Mesothelial cell of epicardium (in vitro differentiated cells): Measurements from ENCODE around the gene MATN4. TPM values are rescaled to one million over a fixed set of nuclear protein-coding genes. Genes with fewer than 3 reads are reported as not detected.
"Not testable (repeated sequence)": the region's sequence is repeated elsewhere in the genome, so short reads cannot be mapped to it uniquely, and the experiment has no call there.

Experiments used
- DNase-seq, 2 experiments: peaks; one replicate each; pipeline ENCODE4 v3.0.0; 2021; ENCODE audit warnings: low spot score in 2 of 2; ENCODE audit not compliant: unreplicated experiment in 2 of 2
- H3K27ac Mint-ChIP-seq: 2 replicates; pipeline ENCODE4 v1.8.0; 2021; ENCODE audit warnings: mixed read lengths
- H3K27me3 Mint-ChIP-seq: 2 replicates; pipeline ENCODE4 v1.8.0; 2021; ENCODE audit warnings: low read depth, mixed read lengths
- H3K36me3 Mint-ChIP-seq: 2 replicates; pipeline ENCODE4 v1.8.0; 2021; ENCODE audit warnings: mixed read lengths
- H3K4me1 Mint-ChIP-seq: 2 replicates; pipeline ENCODE4 v1.8.0; 2021; ENCODE audit warnings: mixed read lengths
- H3K4me3 Mint-ChIP-seq: 2 replicates; pipeline ENCODE4 v1.8.0; 2021; ENCODE audit warnings: mild to moderate bottlenecking, moderate library complexity, mixed read lengths
- H3K9me3 Mint-ChIP-seq: 2 replicates; pipeline ENCODE4 v1.8.0; 2021; ENCODE audit warnings: mixed read lengths
- CTCF ChIP-seq: fragments of 200-600 bp; sonication (generic); IDR thresholded peaks from one replicate; pipeline ENCODE4 v1.5.0; 2021; ENCODE audit warnings: antibody characterized with exemption; ENCODE audit not compliant: unreplicated experiment
- total RNA-seq: library from RNA; stranded (reverse); gene quantifications from 3 replicates; pipeline ENCODE4 v1.2.1, GENCODE V29; 2021

The MATN4 gene
- total RNA-seq, 1 donor from 2014 or later: not detected

- no peaks in the 10 kb centered on the region for H3K9me3 Mint-ChIP-seq
- no peaks in the 10 kb centered on the region for H3K36me3 Mint-ChIP-seq
- peaks cover under 1% of the 10 kb centered on the region for H3K4me1 Mint-ChIP-seq
- no peak overlapping the region for H3K4me3 Mint-ChIP-seq
- H3K27me3 Mint-ChIP-seq: no peaks in the 10 kb centered on the region
- DNase-seq: no peak
- TF ChIP-seq CTCF: no peak
- H3K27ac Mint-ChIP-seq: no peak overlapping the region
Observed at GRCh38 chr20:45352729-45353128, 44.6 kb upstream of the MATN4 start.

GRCh38 chr20:45350795-45351194, 42.7 kb upstream of the MATN4 start:
- H3K4me3 Mint-ChIP-seq, H3K36me3 Mint-ChIP-seq: not testable (repeated sequence)
- peaks cover 20% of the 10 kb centered on the region for H3K4me1 Mint-ChIP-seq

DNA sequence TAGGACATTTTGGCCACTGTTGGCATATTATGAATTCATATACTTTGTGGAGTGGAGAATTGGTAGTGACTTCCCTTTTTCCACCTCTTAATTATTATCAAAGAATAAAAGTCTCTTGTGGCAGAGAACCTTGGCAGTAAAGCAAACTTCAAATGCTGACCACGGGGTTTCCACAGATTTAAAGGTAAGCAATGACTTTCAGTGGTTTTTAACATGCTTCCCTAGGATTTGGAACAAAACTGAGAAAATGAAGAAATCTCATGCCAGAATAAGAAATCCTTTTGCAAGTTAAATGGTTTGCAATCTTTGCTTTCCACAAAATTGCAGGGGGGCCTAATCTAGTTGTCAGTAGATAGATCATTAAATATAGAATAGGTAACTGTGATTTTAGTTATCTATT, 42.1 kb upstream of the MATN4 start:
- DNase-seq: no peak
- Mint-ChIP-seq H3K4me3 (no peak overlapping the region), H3K4me1 (peaks cover 25% of the 10 kb centered on the region), H3K27me3 (no peaks in the 10 kb centered on the region), H3K27ac (no peak overlapping the region), H3K9me3 (no peaks in the 10 kb centered on the region), H3K36me3 (no peaks in the 10 kb centered on the region)
- TF ChIP-seq CTCF: no peak

More at GRCh38 chr20:45350795-45351194, 42.7 kb upstream of the MATN4 start:
- H3K27me3 Mint-ChIP-seq, DNase-seq, H3K9me3 Mint-ChIP-seq, H3K27ac Mint-ChIP-seq: not testable (repeated sequence)

GRCh38 chr20:45347936-45348778, 40.1 kb upstream of the MATN4 start, which contains the start of gene SDC4:
Gene SDC4 (minus strand): TSS chr20:45348424. CDS start chr20:45348384, 40 bp downstream.
- H3K4me3 Mint-ChIP-seq: peak within 1 kb of the TSS; percentile 83
- H3K27ac Mint-ChIP-seq: peak within 1 kb of the TSS; percentile 89
- H3K4me1 Mint-ChIP-seq: peaks cover 46% of the 10 kb centered on the region
- H3K27me3 Mint-ChIP-seq: no peaks in the 10 kb centered on the region
- H3K36me3 Mint-ChIP-seq: no peaks in the 10 kb centered on the region
- DNase-seq: peak; percentile 60 to 72
- no peaks in the 10 kb centered on the region for H3K9me3 Mint-ChIP-seq
- TF ChIP-seq CTCF: no peak

- H3K27me3 Mint-ChIP-seq: no peaks in the 10 kb centered on the region
- peak overlapping the region; percentile 83 for H3K4me3 Mint-ChIP-seq
- no peak for TF ChIP-seq CTCF
- peak overlapping the region; percentile 89 for H3K27ac Mint-ChIP-seq
- no peaks in the 10 kb centered on the region for H3K36me3 Mint-ChIP-seq
- no peaks in the 10 kb centered on the region for H3K9me3 Mint-ChIP-seq
- H3K4me1 Mint-ChIP-seq: peaks cover 53% of the 10 kb centered on the region
- no peak for DNase-seq
Observed at GRCh38 chr20:45347297-45347935, 39.3 kb upstream of the MATN4 start.

GRCh38 chr20:45346851-45347250, 38.8 kb upstream of the MATN4 start:
- Mint-ChIP-seq H3K4me3 (peak overlapping the region; percentile 83), H3K27ac (peak overlapping the region; percentile 89), H3K9me3 (no peaks in the 10 kb centered on the region), H3K4me1 (peaks cover 59% of the 10 kb centered on the region), H3K36me3 (no peaks in the 10 kb centered on the region), H3K27me3 (no peaks in the 10 kb centered on the region)
- no peak for TF ChIP-seq CTCF
- no peak for DNase-seq
